GM18499 (cell line): ENCODE measurements around the gene CAPRIN2.

ENCODE experiments used
- ATAC-seq: cut with Tn5 transposase; IDR thresholded peaks from one replicate; pipeline ENCODE4 v1.9.1; 2021; ENCODE audit warnings: moderate number of reproducible peaks; ENCODE audit not compliant: insufficient read depth, unreplicated experiment

The CAPRIN2 gene

DNA sequence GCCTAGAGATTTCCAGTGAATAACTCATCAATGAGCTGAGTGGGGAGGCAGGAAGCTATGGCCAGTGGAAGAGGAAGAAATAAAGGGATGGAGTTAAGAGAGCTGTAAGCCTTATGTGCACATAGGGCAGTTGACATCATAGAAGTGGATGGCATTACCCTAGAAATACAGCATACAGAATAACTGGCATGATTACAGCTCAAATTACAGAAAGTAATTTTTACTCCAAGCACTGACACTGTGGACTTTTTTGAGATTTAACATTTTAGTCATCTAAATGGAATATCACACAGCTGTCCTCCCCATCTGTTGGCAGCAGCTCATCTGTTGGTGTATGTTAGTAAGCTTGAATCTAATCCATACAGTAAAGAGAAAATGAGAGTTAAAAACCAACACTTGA, 53.7 kb downstream of the CAPRIN2 start:
- ATAC-seq: no peak

DNA sequence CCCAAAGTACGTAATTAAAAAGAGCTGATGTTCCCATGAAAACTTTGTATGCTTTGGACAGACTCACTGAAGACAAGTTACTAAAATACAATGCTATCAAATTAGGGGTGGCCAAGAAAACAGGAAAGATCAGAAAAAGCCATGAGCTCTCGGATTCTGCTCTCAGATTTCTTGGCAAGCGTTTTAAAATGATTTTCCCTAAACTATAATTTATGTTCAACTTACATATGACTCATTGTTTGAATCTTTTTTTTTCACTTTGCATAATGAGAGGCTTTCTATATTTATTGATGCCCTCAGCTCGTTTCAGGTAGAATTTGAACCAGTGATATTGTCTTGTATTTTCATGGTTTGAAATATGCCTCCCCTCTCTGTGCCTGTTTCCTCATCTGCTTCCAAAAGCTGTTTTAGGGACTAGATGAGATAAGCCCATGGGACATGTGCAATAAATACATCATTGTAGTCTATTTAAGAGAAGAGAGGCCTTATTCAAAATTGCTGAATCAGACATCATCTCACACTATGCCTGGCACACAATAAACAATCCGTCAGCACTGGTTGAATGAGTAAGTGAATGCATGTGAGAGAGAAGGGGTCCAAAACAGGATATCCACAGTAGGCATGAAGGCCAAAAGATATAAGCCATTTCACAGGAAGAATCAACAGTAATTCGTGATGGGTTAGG, 54.4 kb downstream of the CAPRIN2 start:
- no peak for ATAC-seq

DNA sequence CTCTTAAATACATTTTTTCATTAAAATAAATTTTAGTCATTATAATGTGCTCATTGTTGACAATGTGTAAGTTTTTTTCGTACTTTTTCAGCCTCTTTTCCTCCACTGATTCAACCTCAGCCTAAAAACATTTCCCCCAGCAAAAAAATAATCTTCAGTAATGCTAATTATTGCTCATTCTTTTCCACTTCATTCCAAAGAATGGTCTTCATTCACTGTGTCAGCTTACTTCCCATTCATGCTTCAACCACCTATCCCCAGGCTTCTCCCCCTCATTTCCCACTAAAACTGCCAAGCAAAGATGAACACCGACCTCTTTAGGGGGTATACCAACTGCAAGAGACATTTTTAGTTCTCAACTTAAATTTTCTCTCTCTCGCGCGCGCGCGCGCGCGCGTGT, 56.4 kb downstream of the CAPRIN2 start:
- no peak for ATAC-seq

DNA sequence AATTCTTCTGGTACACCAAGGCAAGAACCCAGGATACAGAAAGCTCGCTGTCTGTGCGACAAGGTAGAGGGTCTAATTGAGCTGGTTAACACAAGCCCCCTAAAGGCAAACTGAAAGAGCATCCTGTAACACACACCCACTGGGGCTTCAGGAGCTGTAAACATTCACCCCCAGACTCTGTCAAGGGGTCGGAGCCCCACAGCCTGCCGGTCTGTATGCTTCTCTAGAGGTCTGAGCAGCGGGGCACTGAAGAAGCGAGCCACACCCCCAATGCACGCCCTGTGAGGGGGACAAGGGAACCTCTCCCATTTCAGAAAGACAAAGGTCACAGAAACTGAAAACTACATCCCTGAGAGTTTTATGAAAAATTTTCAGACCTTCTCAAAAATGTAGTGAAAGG, 57.8 kb downstream of the CAPRIN2 start:
- ATAC-seq: no peak

DNA sequence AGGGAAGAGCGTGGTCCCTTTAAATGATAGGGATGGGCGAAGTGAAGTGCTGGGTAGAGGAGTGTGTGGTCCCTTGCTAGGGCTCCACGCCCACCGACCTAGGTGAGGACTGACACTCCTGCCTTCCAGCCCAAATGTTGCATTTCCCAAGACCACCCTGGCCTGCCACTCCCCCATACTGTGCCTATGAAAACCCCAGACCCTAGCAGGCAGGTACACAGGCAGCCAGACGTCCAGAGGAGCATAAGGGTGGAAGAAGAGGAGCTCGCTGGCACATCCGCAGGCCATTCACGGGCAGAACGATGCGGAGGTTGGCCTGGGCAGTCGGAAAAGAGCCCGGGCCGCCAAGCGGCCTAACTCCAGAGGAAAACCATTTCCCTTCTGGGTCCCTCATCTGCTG, 58.3 kb downstream of the CAPRIN2 start:
- no peak for ATAC-seq

DNA sequence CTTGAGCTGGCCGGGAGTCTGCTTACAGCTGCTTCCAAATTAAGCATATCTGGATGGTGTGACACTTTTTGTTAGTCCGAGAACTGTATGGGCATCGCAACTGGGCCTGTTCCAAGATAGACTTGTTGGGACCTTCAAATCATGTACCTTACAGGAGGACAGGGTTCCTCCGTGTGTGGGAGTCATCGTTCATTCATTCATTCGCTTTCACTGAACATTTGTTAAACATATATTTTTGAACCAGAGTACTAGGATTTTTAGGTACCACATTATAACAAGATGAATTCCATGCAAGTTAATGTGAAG, 58.7 kb downstream of the CAPRIN2 start:
- peak; percentile 40 for ATAC-seq

- peak; percentile 35 for ATAC-seq
Measured at GRCh38 chr12:30695199-30696102, 59.3 kb downstream of the CAPRIN2 start, which contains the start of gene IPO8. Gene IPO8 (minus strand): TSS chr12:30695869. CDS start chr12:30695647, 222 bp downstream.

- ATAC-seq: no peak
Measured at GRCh38 chr12:30694412-30695198, 60.1 kb downstream of the CAPRIN2 start.

GRCh38 chr12:30692470-30692869, 62.3 kb downstream of the CAPRIN2 start:
- ATAC-seq: no peak

DNA sequence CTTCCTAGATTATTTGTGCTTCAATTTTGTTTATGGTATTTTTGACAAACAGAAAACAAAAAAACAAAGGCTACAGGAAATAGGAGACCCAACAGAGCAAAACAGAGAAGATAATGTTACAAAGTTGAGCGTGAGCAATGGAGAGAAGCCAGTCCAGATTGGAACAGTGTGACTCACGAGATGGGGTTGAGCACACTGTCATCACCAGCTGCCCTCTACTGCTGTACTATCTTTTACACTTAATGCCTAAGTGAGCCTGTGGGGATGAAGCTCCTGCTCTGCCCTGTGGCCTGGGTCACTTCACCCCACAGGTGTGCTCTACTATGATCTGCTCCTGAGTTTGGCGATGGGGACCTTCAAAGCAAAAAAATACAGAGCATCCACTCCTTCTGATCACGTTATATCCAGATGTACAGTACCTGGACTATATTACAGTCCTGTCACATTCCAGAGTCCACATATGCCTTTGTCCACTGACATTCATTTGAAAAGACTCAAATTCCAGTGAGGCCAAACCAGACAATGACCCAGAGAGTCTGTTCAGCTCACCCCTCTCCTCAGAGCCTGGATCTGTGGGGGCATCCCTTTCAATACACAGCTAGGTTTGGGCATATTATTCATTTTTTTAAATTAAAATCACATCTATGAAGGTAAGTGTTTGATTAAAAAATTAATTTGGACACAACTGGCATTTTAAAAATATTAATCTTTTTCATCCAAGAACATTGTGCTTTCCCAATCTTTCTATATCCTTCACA, 63.5 kb downstream of the CAPRIN2 start:
- no peak for ATAC-seq

GRCh38 chr12:30687265-30687986, 67.3 kb downstream of the CAPRIN2 start:
- no peak for ATAC-seq

DNA sequence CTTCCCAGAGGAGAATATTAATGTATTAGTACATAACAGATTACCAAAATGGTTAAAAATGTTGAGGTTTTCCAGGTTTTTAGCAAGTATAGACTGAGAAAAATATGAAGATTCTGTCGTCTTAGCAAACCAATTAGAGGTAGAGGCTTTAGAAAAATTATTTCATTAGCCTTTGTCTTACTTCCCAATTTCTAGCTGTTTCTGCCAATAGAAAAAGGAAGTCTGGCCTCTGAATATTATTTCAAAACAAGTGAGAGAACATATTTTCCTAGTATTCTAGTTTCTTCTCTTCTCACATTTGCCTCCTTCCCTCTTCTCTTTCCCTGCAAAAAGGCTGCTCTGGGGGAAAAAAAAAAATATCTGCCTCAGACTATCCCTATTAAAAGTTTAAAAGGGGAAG, 75.5 kb downstream of the CAPRIN2 start:
- ATAC-seq: no peak

- no peak for ATAC-seq
Measured at GRCh38 chr12:30678221-30678620, 76.5 kb downstream of the CAPRIN2 start.

GRCh38 chr12:30661210-30661609, 93.5 kb downstream of the CAPRIN2 start:
- no peak for ATAC-seq
